HTR-8/SVneo (cell line): ENCODE data around the gene RNF126.

Experiments
- DNase-seq: peaks from one replicate; pipeline ENCODE4 v3.0.0; 2011; ENCODE audit warnings: low spot score, mixed read lengths; ENCODE audit not compliant: insufficient read length
- FAIRE-seq: peaks from 2 replicates; lab custom pipeline; 2011; peaks lifted over from hg19 to GRCh38; lab: Jason Lieb, UNC

RNF126 gene

DNA sequence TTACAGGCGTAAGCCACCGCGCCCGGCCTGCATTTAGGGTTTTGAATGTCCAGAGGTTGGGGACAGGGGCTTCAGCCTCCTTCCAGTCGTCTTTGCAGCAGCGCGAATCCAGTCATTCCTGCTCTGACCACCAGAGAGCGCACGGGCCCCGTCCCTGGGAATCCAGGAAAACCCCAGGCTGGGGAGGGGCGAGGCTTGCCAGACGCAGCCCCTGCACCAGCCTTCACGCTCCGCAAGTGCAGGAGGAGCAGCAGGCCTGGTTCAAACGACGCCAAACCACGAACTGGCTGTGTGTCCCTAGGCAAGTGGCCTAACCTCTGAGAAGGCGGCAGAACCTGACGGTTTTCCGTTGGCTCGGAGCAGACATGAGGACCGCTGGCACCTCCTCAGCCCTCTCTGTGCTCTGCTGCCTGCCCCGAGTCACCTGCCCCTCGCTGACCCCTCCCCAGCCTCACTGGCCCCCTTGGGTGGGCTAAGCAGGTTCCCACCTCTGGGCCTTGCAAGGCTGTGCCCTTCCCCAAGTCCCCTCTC lies 2.0 kb upstream of the RNF126 start:
- FAIRE-seq: no peak

DNA sequence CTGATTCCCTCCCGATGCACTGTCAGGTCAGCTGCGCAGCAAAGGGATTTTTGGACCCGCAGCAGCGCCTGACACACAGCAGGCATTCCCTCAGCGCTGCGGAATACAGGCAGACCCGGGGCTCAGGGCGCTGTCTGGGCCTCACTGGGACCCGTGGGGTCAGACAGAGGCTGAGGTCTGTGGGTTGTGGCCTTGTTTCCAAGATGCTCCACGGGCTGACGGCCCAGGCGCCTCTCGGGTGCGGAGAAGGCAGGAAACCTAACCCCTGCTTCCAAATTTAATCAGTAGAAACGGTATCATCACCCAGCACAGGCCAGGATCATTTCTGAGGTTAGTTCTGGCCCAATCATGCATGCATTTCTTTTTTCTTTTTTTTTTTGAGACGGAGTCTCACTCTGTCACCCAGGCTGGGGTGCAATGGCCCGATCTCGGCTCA lies 686 bp upstream of the RNF126 start:
- DNase-seq: no peak
- no peak for FAIRE-seq

More for the DNA sequence above, 2.0 kb upstream of the RNF126 start:
- DNase-seq: peak; percentile 85

DNA sequence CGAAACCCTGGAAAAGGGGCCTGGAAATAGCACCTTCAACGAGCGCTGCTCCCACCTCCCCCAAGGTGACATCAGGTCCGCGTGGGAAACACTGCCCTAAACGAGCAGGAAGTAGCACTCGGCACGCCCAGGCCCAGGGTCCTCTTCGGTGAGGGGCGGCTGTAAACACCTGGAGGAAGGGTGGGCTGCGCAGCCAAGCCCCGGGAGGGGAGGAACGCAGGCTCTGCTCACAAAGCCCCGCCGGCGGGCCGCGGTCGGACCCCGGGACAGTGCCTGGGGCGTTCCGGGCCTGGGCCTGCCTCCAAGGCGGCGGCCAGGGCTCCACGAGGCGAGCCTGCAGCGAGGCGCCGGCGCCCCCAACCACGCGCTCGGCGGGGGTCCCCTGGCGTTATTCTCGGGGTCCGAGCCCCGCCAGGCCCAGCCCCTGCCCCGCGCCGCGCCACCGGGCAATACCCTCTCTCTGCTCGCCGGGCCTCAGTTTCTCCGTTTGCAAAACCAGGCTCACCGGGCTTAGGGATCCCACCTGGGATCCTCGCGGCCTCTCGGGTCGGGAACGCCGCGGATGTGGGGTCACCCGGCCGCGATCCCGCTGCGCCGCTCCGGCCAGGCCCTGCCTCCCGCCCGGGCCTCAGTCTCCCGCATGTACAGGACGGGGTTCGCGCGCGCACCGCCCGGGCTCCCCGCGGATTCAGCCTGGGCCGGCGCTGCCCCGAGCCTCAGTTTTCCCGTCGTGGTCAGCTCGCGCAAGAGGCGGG lies 630 bp downstream of the RNF126 start:
- FAIRE-seq: no peak
- DNase-seq: peak; percentile 32

DNA sequence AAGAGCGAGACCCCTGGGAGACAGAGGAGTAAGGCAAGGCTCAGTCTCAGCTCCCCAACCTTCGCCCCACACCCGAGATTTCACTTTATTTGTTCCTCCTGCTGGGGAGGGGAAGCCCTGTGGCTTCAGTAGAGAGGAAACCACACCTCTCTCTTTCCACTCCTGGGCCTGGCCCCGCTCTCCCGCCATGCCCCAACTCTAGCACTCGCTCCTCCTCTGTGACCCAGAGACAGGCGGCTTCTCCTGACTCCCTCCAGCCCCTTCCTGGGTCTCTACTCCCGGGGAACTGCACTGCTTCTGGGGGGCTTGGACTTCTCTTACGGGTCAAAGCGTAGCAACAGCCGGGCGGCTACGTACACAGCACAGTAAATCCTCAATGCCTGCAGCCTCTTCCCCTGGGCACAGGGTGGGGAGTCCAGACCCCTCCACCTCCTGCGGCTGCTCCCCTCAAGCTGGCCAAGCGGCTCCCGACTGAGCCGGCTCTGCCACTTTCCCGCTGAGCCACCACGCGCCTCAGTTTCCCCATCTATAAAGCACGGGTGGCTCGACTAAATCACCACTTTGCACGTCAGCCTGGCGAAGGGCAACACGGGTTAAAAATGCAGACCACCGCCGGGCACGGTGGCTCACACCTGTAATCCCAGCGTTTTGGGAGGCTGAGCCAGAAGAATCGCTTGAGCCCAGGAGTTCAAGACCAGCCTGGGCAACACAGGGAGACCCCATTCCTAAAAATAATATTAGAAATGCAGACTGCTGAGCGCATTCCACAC lies 1.4 kb downstream of the RNF126 start:
- no peak for FAIRE-seq
- DNase-seq: no peak

- no peak for FAIRE-seq
Observed at GRCh38 chr19:660793-661426, 2.1 kb downstream of the RNF126 start.

GRCh38 chr19:658916-659839 lies 3.8 kb downstream of the RNF126 start:
- FAIRE-seq: no peak
- DNase-seq: no peak

More at GRCh38 chr19:660793-661426, 2.1 kb downstream of the RNF126 start:
- DNase-seq: no peak

DNA sequence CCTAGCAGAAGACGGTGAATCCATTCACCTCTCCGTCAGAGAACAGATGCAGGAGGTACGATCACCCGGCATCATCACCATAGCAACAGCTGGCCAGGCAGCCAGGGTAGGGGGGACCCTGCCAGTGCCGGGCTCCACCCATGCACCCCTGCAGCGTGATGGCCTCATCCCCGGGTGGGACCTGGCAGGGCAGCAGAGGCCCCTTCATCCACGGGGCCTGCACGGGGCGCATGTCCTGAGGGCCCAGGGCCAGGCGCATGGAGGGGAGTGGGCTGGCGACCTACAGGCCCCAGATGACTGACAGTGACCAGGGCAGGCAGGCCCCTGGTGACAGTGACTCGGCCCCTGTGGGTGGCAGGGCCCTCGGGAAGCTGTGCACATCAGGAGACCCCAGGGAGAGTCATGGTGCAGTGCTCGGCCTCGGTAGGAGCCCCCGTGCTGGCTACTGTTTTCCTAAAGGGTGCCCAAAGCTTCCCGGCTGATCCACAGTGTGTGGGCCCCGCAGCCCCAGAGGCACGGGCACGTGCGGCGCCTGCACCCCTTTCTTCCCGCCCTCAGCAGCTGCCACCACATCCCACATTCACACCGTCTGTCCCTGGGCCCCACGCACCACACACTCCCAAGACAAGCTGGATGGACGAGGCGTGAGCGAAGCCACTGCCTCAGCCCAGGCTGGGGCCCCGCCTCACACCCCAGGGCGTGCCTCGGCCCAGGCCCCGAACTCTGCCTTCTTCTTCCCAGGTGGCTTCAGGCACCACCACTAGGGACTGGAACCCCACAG lies 4.8 kb downstream of the RNF126 start:
- FAIRE-seq (no peak), DNase-seq (no peak)

DNA sequence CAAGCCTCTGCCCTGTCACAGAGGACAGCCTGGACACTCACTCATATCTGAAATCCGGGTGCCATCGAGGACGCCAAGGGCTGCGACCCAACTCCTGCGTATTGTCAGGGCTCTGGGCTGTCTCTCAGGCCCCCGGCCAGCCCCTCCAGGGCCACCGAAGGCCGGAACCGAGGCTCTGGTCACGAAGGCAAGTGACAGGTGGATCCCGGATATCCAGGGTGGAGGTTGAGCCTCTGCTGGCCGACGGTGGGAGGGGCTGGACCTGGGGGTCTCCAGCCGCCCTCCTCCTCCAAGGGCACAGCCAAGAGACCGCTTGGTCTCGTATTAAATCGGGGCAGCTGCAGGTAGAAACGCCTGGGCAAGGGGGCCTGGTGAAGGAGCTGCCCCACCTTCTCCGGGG lies 5.4 kb downstream of the RNF126 start:
- DNase-seq (no peak), FAIRE-seq (no peak)

DNA sequence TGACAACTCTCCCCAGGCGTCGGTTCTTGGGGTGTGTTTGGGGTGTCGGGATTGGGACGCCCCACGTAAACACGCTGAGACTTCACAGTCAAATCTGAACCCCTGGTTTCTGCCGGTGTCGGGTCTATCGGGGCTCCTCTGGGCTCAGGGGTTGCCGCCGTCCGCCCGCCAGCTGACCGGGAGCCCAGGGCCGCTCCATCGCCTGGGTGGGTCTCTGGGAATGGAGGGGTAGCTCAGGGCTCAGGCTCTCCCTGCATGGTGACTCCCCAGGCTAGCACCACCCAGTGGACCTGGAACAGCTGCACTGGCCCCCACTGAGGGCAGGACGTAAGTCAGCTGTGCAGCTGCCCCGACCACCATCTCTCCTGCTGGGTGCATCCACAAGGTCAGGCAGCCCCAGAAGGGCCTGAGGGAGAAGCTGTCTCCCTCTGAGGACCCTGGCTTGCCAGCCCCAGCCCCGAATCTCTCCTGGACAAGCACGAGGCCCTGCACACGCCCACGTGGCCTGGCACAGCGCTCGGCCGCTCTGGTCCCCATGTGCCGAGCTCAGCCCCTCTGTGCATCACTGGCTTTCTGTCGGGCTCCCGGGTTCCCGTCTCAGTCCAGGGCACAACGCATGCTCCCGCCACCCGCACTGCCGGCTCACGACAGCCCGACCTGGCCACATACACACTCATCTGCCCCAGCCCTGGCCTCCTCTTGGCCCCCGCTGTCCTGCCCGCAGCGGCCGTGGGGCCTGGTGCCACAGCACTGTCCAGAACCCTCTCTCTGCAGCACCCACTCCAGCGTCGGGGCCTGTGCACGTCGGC lies 6.1 kb downstream of the RNF126 start:
- DNase-seq (no peak), FAIRE-seq (no peak)

DNA sequence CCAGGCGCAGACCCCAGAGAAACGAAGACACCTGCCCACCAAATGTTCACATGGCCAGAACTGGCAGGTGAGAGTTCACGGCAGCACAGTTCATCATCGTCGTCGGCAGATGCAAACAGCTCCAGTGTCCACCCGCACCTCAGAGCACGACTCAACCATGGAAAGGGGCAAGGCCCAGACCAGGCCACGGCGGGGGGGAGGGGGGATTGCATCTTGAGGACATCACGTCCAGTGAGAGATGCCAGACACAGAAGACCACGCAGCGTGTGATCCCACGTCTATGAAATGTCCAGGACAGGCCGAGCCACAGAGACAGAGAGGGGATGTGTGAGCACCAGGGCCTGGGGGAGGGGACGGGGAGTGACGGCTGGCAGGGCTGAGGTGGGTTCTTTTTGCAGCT lies 7.3 kb downstream of the RNF126 start:
- DNase-seq: no peak
- no peak for FAIRE-seq

DNA sequence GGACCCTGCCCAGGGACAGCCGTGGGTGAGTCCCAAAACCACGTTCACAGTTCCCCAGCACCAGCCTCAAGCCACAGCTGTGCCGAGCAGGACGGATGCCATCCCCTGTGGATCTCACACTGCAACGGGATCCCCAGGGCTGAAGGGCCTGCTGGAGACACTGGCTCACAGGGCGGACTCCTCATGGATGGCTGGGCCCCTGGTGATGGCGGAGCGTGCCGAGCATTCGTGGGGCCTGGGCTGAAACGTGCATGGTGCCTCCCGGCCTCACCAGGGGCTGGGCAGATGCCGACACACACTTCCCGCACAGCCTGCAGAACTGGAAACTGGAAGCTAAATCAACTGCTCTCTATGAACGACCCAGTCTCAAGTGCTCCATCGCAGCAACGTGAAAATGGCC lies 9.6 kb downstream of the RNF126 start:
- FAIRE-seq: no peak
- no peak for DNase-seq

DNA sequence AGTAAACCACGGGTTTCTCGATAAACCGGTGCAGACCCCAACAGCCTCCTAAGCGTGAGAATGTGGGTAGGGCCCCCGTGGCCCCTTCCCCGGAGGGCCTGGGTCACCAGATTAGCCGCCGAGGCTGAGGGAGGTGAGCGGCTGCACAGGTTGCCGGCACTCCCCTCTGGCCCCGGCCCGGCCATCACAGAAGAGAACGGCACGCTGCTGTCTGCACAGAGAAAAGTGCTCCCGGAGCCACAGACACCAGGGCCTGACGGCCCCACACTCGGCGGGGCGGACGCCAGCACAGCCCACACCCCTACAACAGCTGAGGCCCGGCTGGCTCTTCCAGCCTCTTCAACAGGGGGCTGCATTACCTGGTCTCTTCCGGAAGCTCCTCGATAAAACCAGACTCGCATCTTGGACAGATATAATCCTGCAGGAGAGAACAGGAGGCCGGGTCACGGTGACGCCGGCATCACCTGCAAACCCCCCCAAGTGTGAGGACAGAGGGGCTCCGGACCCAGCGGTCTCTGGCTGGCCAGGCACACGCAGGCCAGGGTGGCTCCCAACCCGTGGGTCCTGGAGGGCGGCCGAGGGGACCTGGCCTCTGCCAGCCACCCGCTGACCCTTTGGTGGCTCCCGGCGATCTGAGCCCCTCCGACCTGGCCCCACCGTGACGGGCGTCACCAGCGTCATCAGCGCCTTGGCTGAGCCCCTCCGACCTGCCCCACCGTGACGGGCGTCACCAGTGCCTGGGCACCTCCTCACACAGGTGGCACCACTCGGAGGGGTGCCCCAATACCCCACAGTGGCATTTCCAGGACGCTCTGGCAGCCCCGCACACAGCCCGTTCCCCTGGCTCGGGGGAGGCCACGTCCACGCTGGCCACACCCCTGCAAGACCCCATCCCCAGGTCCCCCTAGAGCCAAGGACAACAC lies 10.3 kb downstream of the RNF126 start:
- FAIRE-seq: no peak

GRCh38 chr19:651991-652390 lies 11.0 kb downstream of the RNF126 start:
- FAIRE-seq (no peak), DNase-seq (no peak)

More for the DNA sequence above, 10.3 kb downstream of the RNF126 start:
- DNase-seq: no peak

DNA sequence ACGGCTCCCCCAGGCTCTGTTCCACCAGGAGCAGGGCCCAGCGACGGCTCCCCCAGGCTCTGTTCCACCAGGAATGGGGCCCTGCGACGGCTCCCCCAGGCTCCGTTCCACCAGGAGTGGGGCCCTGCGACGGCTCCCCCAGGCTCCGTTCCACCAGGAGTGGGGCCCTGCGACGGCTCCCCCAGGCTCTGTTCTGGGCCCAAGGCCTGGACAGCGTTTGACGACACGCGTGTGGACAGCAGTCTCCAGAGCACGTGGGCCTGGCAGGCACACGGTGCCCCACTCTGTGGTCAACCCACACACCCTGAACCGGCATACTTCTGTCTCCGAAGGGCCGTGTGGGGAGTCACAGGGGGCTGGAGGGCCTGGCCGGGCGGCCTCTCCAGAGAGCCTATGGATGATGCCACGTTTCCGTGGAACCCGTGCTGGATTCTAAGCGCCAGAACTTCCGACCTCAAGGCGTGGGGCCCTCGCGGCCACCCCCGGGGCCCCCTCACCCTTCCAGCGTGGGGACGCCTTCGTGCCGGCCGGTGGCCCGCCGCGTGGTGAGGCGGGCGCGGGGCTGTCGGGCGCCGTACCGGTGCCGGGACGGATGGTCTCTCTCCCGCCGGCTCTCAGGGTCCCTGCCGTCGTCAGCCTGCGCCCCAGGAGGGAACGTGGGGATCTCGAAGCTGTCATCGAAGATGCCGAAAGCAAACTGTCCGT lies 11.7 kb downstream of the RNF126 start:
- FAIRE-seq (no peak), DNase-seq (no peak)

DNA sequence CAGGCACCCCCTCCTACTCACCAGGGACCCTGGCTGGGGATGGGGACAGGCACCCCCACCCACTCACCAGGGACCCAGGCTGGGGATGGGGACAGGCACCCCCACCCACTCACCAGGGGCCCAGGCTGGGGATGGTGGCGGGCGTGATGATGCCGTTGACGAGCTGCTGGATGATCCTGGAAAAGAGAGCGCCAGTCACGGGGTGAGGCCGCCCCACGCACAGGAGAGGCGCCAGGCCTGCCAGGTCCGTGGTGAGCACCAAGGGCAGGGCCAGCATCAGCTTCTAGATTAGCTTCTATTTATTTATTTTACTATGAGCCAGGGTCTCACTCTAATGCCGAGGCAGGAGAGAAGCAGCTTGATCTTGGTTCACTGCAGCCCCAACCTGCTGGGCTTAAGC lies 12.9 kb downstream of the RNF126 start:
- FAIRE-seq (no peak), DNase-seq (no peak)

- no peak for FAIRE-seq
- DNase-seq: no peak
Observed at GRCh38 chr19:648904-649801, 13.9 kb downstream of the RNF126 start.
